GM10266 (cell line): ENCODE measurements around the gene PCA3.

Experiments used
- DNase-seq: peaks from one replicate; pipeline ENCODE4 v3.0.0; 2012; ENCODE audit errors: extremely low spot score
- CTCF ChIP-seq: IDR thresholded peaks from 2 replicates; pipeline ENCODE4 v1.5.1; 2012; ENCODE audit warnings: mild to moderate bottlenecking, low read depth; ENCODE audit not compliant: control insufficient read depth, insufficient read depth; ENCODE audit errors: missing control alignments

Gene PCA3

GRCh38 chr9:76725885-76726284 lies 38.4 kb upstream of the PCA3 start:
- no peak for TF ChIP-seq CTCF
- DNase-seq = no peak

DNA sequence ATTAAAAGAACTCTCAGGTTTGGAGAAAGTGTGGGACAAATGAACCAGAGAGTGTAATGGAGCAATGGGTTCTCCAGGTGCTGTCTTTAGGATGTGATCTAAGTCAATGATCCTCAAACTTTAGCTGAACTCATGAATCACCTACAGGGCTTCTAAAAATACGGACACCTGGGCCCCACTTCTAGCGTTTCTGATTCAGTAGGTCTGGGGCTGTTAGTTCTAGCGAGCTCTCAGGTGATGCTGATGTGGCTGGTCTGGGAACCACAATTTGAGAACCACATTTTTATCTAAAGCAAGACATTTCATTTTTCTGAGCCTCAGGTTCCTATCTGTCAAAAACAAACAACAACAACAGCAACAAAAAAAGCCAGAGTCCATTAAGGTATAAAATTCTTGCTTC lies 35.1 kb upstream of the PCA3 start:
- TF ChIP-seq CTCF = no peak
- no peak for DNase-seq

DNA sequence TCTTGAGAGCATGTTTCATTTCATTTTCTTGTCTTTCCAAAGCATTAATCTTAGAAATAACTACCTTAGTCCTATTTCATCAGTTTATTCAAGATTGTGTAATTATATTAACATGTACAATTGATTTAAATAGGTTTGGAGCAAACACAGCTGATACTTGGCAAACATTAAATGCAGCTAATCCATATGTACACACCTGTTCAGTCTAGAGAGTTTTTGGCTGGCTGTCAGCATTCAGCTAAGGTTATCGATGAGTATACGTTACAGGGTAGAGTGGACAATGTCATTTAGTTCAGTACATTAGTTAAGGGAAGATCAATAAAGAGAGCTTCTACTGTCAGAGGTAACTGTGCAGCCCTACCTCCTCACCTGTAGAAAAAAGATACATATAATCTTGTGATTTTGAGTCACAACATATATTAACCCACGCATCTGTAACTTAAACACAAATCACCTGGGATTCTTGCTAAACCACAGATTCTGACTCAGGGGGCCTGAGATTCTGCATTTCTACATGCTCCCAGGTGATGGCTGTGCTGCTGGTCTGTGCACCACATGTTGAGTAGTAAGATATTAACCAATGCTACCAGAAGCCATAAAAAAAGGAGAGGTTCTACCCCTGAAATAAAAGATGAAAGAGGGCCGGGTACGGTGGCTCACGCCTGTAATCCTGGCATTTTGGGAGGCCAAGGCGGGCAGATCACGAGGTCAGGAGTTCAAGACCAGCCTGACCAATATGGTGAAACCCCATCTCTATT lies 34.1 kb upstream of the PCA3 start:
- no peak for DNase-seq
- TF ChIP-seq CTCF = no peak

DNA sequence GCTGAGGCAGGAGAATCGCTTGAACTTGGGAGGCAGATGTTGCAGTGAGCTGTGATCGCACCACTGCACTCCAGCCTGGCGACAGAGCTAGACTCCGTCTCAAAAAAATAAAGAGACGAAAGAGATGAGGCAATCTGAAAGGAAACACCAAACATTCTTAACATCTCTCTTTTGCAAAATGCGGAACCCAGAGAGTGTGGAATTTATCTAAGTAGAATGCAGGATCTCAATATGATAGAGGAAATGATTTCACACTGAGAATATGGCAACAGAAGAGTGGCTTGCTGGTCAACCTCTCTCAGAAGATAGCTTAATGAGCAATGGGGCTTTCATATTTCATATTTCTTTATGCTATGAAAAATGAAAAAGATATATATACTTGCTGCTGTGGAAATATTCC lies 33.4 kb upstream of the PCA3 start:
- TF ChIP-seq CTCF = no peak
- DNase-seq = no peak

DNA sequence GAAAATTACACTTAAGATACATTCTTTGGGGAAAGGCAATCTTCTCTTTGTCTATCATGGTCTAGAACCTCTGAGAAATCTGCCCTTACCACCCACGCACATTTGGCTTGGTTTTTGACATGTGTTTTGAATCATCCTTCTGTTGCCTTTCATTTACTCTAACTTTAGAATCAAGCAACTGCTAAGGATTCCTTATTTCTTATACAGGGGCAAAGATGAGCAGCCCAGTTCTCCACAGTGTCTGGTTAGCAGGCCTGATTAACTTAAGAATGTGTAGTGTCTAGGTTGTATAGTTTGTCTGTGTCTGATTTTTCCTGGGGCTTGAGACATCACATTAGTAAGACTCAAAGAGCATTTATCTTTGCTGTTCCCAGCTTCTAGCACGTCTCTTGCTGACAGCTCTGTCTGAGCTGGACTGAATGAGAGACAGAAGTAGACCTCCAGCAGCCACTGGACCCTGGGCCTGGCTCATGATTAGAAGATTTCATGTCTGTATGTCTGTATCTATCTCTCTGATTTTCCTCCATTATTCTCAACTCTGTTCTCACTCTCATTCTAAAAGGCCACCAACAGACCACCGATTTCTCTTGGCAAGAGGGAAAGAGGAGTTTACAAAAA lies 31.8 kb upstream of the PCA3 start:
- DNase-seq = peak; percentile 21
- no peak for TF ChIP-seq CTCF

GRCh38 chr9:76733096-76733495 lies 31.1 kb upstream of the PCA3 start:
- DNase-seq = no peak
- TF ChIP-seq CTCF = no peak

GRCh38 chr9:76734716-76735115 lies 29.5 kb upstream of the PCA3 start:
- DNase-seq = no peak
- TF ChIP-seq CTCF = no peak
